HG03159 (cell line): ENCODE measurements around the gene PARPBP.
"Not testable (repeated sequence)": the region's sequence is repeated elsewhere in the genome, so short reads cannot be mapped to it uniquely, and the experiment has no call there.

ENCODE experiments used
- ATAC-seq: cut with Tn5 transposase; IDR thresholded peaks from one replicate; pipeline ENCODE4 v1.9.1; 2021; ENCODE audit warnings: mild to moderate bottlenecking, moderate library complexity; ENCODE audit not compliant: unreplicated experiment

PARPBP gene

GRCh38 chr12:102119674-102120563 is at the start of gene PARPBP, which contains the start of gene NUP37:
Gene PARPBP, plus strand, starts transcription at chr12:102120183. Its CDS starts 3,706 bp downstream, at chr12:102123889.
Gene NUP37, minus strand, starts transcription at chr12:102120114. Its CDS starts 1,596 bp downstream, at chr12:102118518.
- peak; percentile 96 for ATAC-seq

- ATAC-seq = not testable (repeated sequence)
Measured at GRCh38 chr12:102072092-102072491, 47.9 kb upstream of the PARPBP start.

- no peak for ATAC-seq
Measured at GRCh38 chr12:102080842-102081241, 39.1 kb upstream of the PARPBP start.

GRCh38 chr12:102089228-102089835 is 30.7 kb upstream of the PARPBP start:
- not testable (repeated sequence) for ATAC-seq

- no peak for ATAC-seq
Measured at GRCh38 chr12:102093319-102093718, 26.7 kb upstream of the PARPBP start.

GRCh38 chr12:102095677-102096263 is 24.2 kb upstream of the PARPBP start:
- ATAC-seq = no peak

GRCh38 chr12:102096855-102097254 is 23.1 kb upstream of the PARPBP start:
- no peak for ATAC-seq

- no peak for ATAC-seq
Measured at GRCh38 chr12:102106905-102107304, 13.1 kb upstream of the PARPBP start.

- no peak for ATAC-seq
Measured at GRCh38 chr12:102107970-102108369, 12.0 kb upstream of the PARPBP start.

- no peak for ATAC-seq
Measured at GRCh38 chr12:102110782-102111181, 9.2 kb upstream of the PARPBP start.

- no peak for ATAC-seq
Measured at GRCh38 chr12:102114212-102114611, 5.8 kb upstream of the PARPBP start.

GRCh38 chr12:102116392-102116791 is 3.6 kb upstream of the PARPBP start:
- no peak for ATAC-seq

GRCh38 chr12:102118874-102119273 is 1.1 kb upstream of the PARPBP start:
- ATAC-seq = no peak

- peak; percentile 1 for ATAC-seq
Measured at GRCh38 chr12:102120564-102120873, 536 bp downstream of the PARPBP start.

- ATAC-seq = no peak
Measured at GRCh38 chr12:102120886-102121285, 903 bp downstream of the PARPBP start.

GRCh38 chr12:102121328-102121727 is 1.3 kb downstream of the PARPBP start:
- ATAC-seq = not testable (repeated sequence)

- ATAC-seq = not testable (repeated sequence)
Measured at GRCh38 chr12:102130720-102131119, 10.7 kb downstream of the PARPBP start.

- ATAC-seq = not testable (repeated sequence)
Measured at GRCh38 chr12:102131442-102131841, 11.5 kb downstream of the PARPBP start.

GRCh38 chr12:102137619-102138018 is 17.6 kb downstream of the PARPBP start:
- ATAC-seq = not testable (repeated sequence)

- ATAC-seq = not testable (repeated sequence)
Measured at GRCh38 chr12:102142866-102143373, 22.9 kb downstream of the PARPBP start.

GRCh38 chr12:102144221-102144620 is 24.2 kb downstream of the PARPBP start:
- no peak for ATAC-seq
